ENCODE data around the gene ZNF697.
"Not testable (repeated sequence)": the region's sequence is repeated elsewhere in the genome, so short reads cannot be mapped to it uniquely, and the experiment has no call there.

ZNF697 gene

GRCh38 chr1:119631086-119631432, 17.0 kb downstream of the ZNF697 start:
- DNase-seq: no peak

GRCh38 chr1:119626841-119627240, 21.2 kb downstream of the ZNF697 start:
- DNase-seq: no peak

GRCh38 chr1:119626011-119626545, 22.0 kb downstream of the ZNF697 start:
- no peak for DNase-seq

- DNase-seq: no peak
These were observed 24.4 kb downstream of the ZNF697 start for GRCh38 chr1:119623678-119624077.

- no peak for DNase-seq
These were observed 24.9 kb downstream of the ZNF697 start for GRCh38 chr1:119623193-119623515.

- DNase-seq: no peak
These were observed 25.5 kb downstream of the ZNF697 start for GRCh38 chr1:119622311-119623192.

GRCh38 chr1:119621705-119622104, 26.4 kb downstream of the ZNF697 start:
- DNase-seq: no peak

GRCh38 chr1:119617751-119618691, 30.0 kb downstream of the ZNF697 start:
- no peak for DNase-seq

- not testable (repeated sequence) for DNase-seq
These were observed 31.3 kb downstream of the ZNF697 start for GRCh38 chr1:119616748-119617147.

GRCh38 chr1:119615100-119615499, 33.0 kb downstream of the ZNF697 start:
- DNase-seq: not testable (repeated sequence)

- peak; percentile 74 to 79 for DNase-seq
These were observed 34.0 kb downstream of the ZNF697 start for GRCh38 chr1:119613769-119614720.

- DNase-seq: peak; percentile 67 to 83
These were observed 36.4 kb downstream of the ZNF697 start for GRCh38 chr1:119611701-119612113.

GRCh38 chr1:119608816-119609215, 39.2 kb downstream of the ZNF697 start:
- DNase-seq: not testable (repeated sequence)

GRCh38 chr1:119607087-119607807, 40.8 kb downstream of the ZNF697 start:
- not testable (repeated sequence) for DNase-seq

GRCh38 chr1:119606394-119606793, 41.7 kb downstream of the ZNF697 start:
- no peak for DNase-seq

- no peak for DNase-seq
These were observed 42.4 kb downstream of the ZNF697 start for GRCh38 chr1:119605686-119606085.

GRCh38 chr1:119605080-119605479, 43.0 kb downstream of the ZNF697 start:
- not testable (repeated sequence) for DNase-seq

GRCh38 chr1:119603695-119604094, 44.4 kb downstream of the ZNF697 start:
- no peak for DNase-seq

GRCh38 chr1:119603241-119603640, 44.8 kb downstream of the ZNF697 start:
- DNase-seq: not testable (repeated sequence)

GRCh38 chr1:119602789-119603188, 45.3 kb downstream of the ZNF697 start:
- DNase-seq: not testable (repeated sequence)

GRCh38 chr1:119602169-119602568, 45.9 kb downstream of the ZNF697 start:
- DNase-seq: no peak

GRCh38 chr1:119600976-119601375, 47.1 kb downstream of the ZNF697 start:
- DNase-seq: no peak
